ENCODE measurements around the gene ZFP36. TPM values are rescaled to one million over a fixed set of nuclear protein-coding genes. Genes with fewer than 3 reads are reported as not detected.

ZFP36 gene
- total RNA-seq, 4 donors from 2014 or later: 32.4 to 109 (median 62.4) TPM

DNA sequence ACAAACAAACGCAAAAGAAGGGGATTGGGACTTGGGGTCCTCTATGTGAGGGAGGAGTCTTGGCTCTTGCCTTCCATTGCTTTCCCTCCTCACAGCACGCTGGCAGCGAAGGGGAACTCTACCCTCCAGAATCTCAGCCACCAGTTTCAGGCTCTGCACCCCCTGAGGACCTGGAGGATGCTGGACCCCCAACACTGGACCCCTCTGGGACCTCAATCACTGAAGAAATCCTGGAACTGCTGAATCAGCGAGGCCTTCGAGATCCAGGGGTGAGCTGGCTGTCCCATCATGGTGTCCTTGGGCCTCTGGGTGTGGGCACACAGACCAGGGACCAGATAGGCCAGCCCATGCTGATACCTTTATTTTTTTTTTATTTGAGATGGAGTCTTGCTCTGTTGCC is 15.4 kb downstream of the ZFP36 start:
- Histone ChIP-seq H3K27ac (no peak overlapping the region), H3K4me1 (no peaks in the 10 kb centered on the region), H3K36me3 (peaks cover 7 to 11% of the 10 kb centered on the region in 2 donors), H3K9me3 (no peaks in the 10 kb centered on the region), H3K27me3 (no peaks in the 10 kb centered on the region), H3K4me3 (replicated peaks in 1 of 3) (no peak overlapping the region)
- WGBS, 2 donors: 88 to 93% methylated on average over 5 of the region's 5 CpGs
- intact Hi-C loops (cut with DNase I): no loop called here
- DNase-seq: no peak
- TF ChIP-seq CTCF (IDR thresholded peaks at IDR 0.05) (no peak), POLR2A (IDR thresholded peaks at IDR 0.05) (no peak)

DNA sequence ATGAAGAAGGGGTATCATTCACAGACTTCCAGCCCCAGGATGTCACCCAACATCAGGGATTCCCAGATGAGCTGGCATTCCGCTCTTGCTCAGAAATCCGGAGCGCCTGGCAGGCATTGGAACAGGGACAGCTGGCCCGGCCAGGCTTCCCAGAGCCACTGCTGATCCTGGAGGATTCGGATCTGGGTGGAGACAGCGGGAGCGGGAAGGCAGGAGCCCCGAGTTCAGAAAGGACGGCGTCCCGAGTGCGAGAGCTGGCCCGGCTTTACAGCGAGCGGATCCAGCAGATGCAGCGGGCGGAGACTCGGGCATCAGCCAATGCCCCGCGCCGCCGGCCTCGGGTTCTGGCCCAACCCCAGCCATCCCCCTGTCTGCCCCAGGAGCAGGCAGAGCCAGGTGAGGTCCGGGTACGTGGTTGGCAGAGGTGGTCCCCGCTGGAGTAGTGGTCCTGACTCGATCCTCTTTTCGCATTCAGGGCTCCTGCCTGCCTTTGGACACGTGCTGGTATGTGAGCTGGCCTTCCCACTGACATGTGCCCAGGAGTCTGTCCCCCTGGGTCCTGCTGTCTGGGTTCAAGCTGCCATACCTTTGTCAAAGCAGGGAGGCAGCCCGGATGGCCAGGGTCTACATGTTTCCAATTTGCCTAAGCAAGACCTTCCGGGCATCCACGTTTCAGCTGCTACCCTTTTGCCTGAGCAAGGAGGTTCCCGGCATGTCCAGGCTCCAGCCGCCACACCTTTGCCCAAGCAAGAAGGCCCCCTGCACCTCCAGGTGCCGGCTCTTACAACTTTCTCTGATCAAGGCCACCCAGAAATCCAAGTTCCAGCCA is 16.8 kb downstream of the ZFP36 start:
- TF ChIP-seq CTCF (IDR thresholded peaks at IDR 0.05) (no peak), POLR2A (IDR thresholded peaks at IDR 0.05) (no peak)
- no peak for DNase-seq
- 89 to 91% methylated on average over 27 of the region's 35 CpGs for WGBS, 2 donors
- Histone ChIP-seq H3K9me3 (no peaks in the 10 kb centered on the region), H3K27me3 (no peaks in the 10 kb centered on the region), H3K4me1 (peaks cover 4 to 5% of the 10 kb centered on the region in 2 donors), H3K4me3 (replicated peaks in 1 of 3) (no peak overlapping the region), H3K27ac (no peak overlapping the region), H3K36me3 (peaks cover 5 to 7% of the 10 kb centered on the region in 2 donors)
- intact Hi-C loops (cut with DNase I): no loop called here

DNA sequence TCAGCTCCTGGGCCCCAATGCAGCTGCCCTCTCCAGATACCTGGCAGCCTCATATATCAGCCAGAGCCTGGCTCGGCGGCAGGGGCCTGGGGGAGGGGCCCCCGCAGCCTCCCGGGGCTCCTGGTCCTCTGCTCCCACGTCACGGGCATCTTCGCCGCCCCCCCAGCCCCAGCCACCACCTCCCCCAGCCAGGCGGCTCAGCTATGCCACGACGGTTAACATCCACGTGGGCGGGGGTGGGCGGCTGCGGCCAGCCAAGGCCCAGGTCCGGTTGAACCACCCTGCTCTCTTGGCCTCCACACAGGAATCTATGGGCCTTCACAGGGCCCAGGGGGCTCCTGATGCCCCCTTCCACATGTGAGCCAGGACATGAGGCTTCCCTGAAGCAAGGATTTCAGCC is 18.3 kb downstream of the ZFP36 start:
- intact Hi-C loops (cut with DNase I): no loop called here
- TF ChIP-seq CTCF (IDR thresholded peaks at IDR 0.05): no peak
- no peak for TF ChIP-seq POLR2A (IDR thresholded peaks at IDR 0.05)
- peaks cover 2 to 5% of the 10 kb centered on the region in 2 donors for H3K36me3 ChIP-seq

DNA sequence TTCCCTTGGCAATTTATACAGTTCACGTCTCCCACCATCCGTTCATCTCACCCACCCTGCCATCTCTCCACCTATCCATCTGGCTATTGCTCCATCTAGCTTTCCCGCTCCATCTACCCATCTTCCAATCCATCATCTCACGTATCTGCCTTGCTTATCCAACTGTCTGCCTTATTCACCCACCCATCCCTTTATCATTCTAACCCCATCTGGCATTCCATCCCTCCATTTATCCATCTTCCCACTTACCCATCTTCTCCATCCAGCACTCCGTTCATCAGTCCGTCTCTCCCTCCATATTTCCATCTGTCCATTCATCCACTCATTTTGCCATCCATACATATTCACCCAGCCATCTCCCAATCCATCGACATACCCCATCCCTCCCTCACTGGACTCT is 19.1 kb downstream of the ZFP36 start:
- peaks cover 7 to 17% of the 10 kb centered on the region in 2 donors for H3K4me1 ChIP-seq
- no peak overlapping the region for H3K4me3 ChIP-seq (replicated peaks in 1 of 3)
- no peak overlapping the region for H3K27ac ChIP-seq
- H3K27me3 ChIP-seq: no peaks in the 10 kb centered on the region
- no peaks in the 10 kb centered on the region for H3K9me3 ChIP-seq
- TF ChIP-seq POLR2A (IDR thresholded peaks at IDR 0.05): no peak
- TF ChIP-seq CTCF (IDR thresholded peaks at IDR 0.05): no peak
- intact Hi-C loops (cut with DNase I): no loop called here
- WGBS, 2 donors: 89 to 93% methylated on average over 7 of the region's 7 CpGs
- DNase-seq: no peak
- peaks cover 0 to 5% of the 10 kb centered on the region in 2 donors for H3K36me3 ChIP-seq

More for the DNA sequence above, 18.3 kb downstream of the ZFP36 start:
- no peaks in the 10 kb centered on the region for H3K9me3 ChIP-seq
- H3K27me3 ChIP-seq: no peaks in the 10 kb centered on the region
- DNase-seq: no peak
- 80 to 95% methylated on average over 8 to 16 of the region's 16 CpGs for WGBS, 2 donors
- H3K4me3 ChIP-seq (replicated peaks in 1 of 3): no peak overlapping the region
- peaks cover 6 to 13% of the 10 kb centered on the region in 2 donors for H3K4me1 ChIP-seq
- H3K27ac ChIP-seq: no peak overlapping the region

GRCh38 chr19:39426170-39426569 is 19.5 kb downstream of the ZFP36 start:
- Histone ChIP-seq H3K4me3 (replicated peaks in 1 of 3) (no peak overlapping the region), H3K27ac (no peak overlapping the region), H3K27me3 (no peaks in the 10 kb centered on the region), H3K36me3 (peaks cover 0 to 5% of the 10 kb centered on the region in 2 donors), H3K9me3 (no peaks in the 10 kb centered on the region), H3K4me1 (peaks cover 11 to 22% of the 10 kb centered on the region in 2 donors)
- TF ChIP-seq POLR2A (IDR thresholded peaks at IDR 0.05): no peak
- no peak for TF ChIP-seq CTCF (IDR thresholded peaks at IDR 0.05)
- intact Hi-C loops (cut with DNase I): no loop called here
- 65 to 66% methylated on average over 5 of the region's 5 CpGs for WGBS, 2 donors
- DNase-seq: no peak
